Inflammatory macrophage treated with lipopolysaccharide for 1 hour (primary cell): ENCODE data around the gene MAPK9.
"Not testable (repeated sequence)": the region's sequence is repeated elsewhere in the genome, so short reads cannot be mapped to it uniquely, and the experiment has no call there.

Source experiments
- DNase-seq, 2 donors: peaks; one replicate each; pipeline ENCODE4 v3.0.0-alpha.2; 2020 to 2022

Gene MAPK9

GRCh38 chr5:180324601-180324950 lies 32.7 kb upstream of the MAPK9 start:
- DNase-seq = no peak

- DNase-seq = peak; percentile 10 to 73
Observed at GRCh38 chr5:180323941-180324600, 32.2 kb upstream of the MAPK9 start.

- DNase-seq = no peak
Observed at GRCh38 chr5:180323160-180323559, 31.3 kb upstream of the MAPK9 start.

GRCh38 chr5:180318456-180319089 lies 26.7 kb upstream of the MAPK9 start:
- no peak for DNase-seq

GRCh38 chr5:180316586-180316985 lies 24.7 kb upstream of the MAPK9 start:
- DNase-seq = no peak

GRCh38 chr5:180315762-180316212 lies 23.9 kb upstream of the MAPK9 start:
- peak; percentile 49 to 87 for DNase-seq

- DNase-seq = peak; percentile 74 to 84
Observed at GRCh38 chr5:180313677-180314505, 22.0 kb upstream of the MAPK9 start.

- no peak for DNase-seq
Observed at GRCh38 chr5:180311216-180311615, 19.3 kb upstream of the MAPK9 start.

- DNase-seq = no peak
Observed at GRCh38 chr5:180306796-180307195, 14.9 kb upstream of the MAPK9 start.

- no peak for DNase-seq
Observed at GRCh38 chr5:180305481-180305880, 13.6 kb upstream of the MAPK9 start.

GRCh38 chr5:180304431-180305375 lies 12.8 kb upstream of the MAPK9 start:
- no peak for DNase-seq

- DNase-seq = no peak
Observed at GRCh38 chr5:180304016-180304292, 12.1 kb upstream of the MAPK9 start.

- DNase-seq = no peak
Observed at GRCh38 chr5:180303226-180304015, 11.5 kb upstream of the MAPK9 start.

GRCh38 chr5:180302256-180302655 lies 10.4 kb upstream of the MAPK9 start:
- DNase-seq = no peak

GRCh38 chr5:180301253-180301652 lies 9.4 kb upstream of the MAPK9 start:
- DNase-seq = no peak

- DNase-seq = no peak
Observed at GRCh38 chr5:180299526-180299925, 7.6 kb upstream of the MAPK9 start.

- not testable (repeated sequence) for DNase-seq
Observed at GRCh38 chr5:180299014-180299413, 7.1 kb upstream of the MAPK9 start.

- DNase-seq = no peak
Observed at GRCh38 chr5:180297587-180298282, 5.9 kb upstream of the MAPK9 start.

GRCh38 chr5:180296771-180297170 lies 4.9 kb upstream of the MAPK9 start:
- DNase-seq = no peak

- DNase-seq = no peak
Observed at GRCh38 chr5:180294913-180295555, 3.2 kb upstream of the MAPK9 start.

GRCh38 chr5:180294411-180294810 lies 2.5 kb upstream of the MAPK9 start:
- DNase-seq = no peak
